HepG2 (cell line): ENCODE measurements around the gene GLB1L. TPM values are rescaled to one million over a fixed set of nuclear protein-coding genes. Genes with fewer than 3 reads are reported as not detected.

ENCODE experiments used
- ARNT ChIP-seq: fragments of 450-650 bp; IDR thresholded peaks from 2 replicates; pipeline ENCODE4 v1.6.1; 2017
- FOXM1 ChIP-seq: sonication (generic); formaldehyde crosslinking; IDR thresholded peaks from 2 replicates; pipeline ENCODE4 v1.5.0; 2020; ENCODE audit warnings: missing genetic modification reagents
- HOMEZ ChIP-seq: IDR thresholded peaks from 2 replicates; pipeline ENCODE4 v1.6.1; 2016; ENCODE audit warnings: low read depth
- IKZF5 ChIP-seq: IDR thresholded peaks from 2 replicates; pipeline ENCODE4 v1.6.1; 2018; ENCODE audit warnings: missing genetic modification reagents, mild to moderate bottlenecking, missing compliant biosample characterization
- MAFF ChIP-seq: IDR thresholded peaks from 2 replicates; pipeline ENCODE4 v1.6.1; 2011; ENCODE audit warnings: low read depth, low read length, improper control_type of control experiment
- MLXIP ChIP-seq: sonication (generic); formaldehyde crosslinking; IDR thresholded peaks from 2 replicates; pipeline ENCODE4 v1.9.0; 2021; ENCODE audit warnings: missing genetic modification reagents, borderline replicate concordance
- RCOR2 ChIP-seq: IDR thresholded peaks from 2 replicates; pipeline ENCODE4 v1.6.1; 2016; ENCODE audit warnings: missing biosample characterization, missing genetic modification reagents
- STAG1 ChIP-seq: sonication (generic); formaldehyde crosslinking; IDR thresholded peaks from 2 replicates; pipeline ENCODE4 v1.4.0; 2020; ENCODE audit warnings: missing genetic modification reagents
- ZBTB44 ChIP-seq: sonication (generic); formaldehyde crosslinking; IDR thresholded peaks from 2 replicates; pipeline ENCODE4 v1.4.0; 2020; ENCODE audit warnings: missing genetic modification reagents
- ZNF616 ChIP-seq: sonication (generic); formaldehyde crosslinking; IDR thresholded peaks from 2 replicates; pipeline ENCODE4 v1.5.0; 2020; ENCODE audit warnings: low read depth, mild to moderate bottlenecking, missing genetic modification reagents
- ZNF678 ChIP-seq: sonication (generic); formaldehyde crosslinking; IDR thresholded peaks from 2 replicates; pipeline ENCODE4 v1.4.0; 2020; ENCODE audit warnings: mild to moderate bottlenecking, missing genetic modification reagents
- ZNF713 ChIP-seq: sonication (generic); formaldehyde crosslinking; IDR thresholded peaks from 2 replicates; pipeline ENCODE4 v1.4.0; 2020; ENCODE audit warnings: mild to moderate bottlenecking, missing genetic modification reagents
- ZNF768 ChIP-seq: sonication (generic); formaldehyde crosslinking; IDR thresholded peaks from 2 replicates; pipeline ENCODE4 v1.4.0; 2020; ENCODE audit warnings: missing genetic modification reagents
- polyA plus RNA-seq, 8 experiments: library from polyadenylated mRNA; depleted of rRNA in 3 of 8; stranded (reverse) in 7 of 8; unstranded in 1 of 8; fragments of >200 nt; fragmentation: Illumina TruSeq in 4 of 8; extraction: Trizol in 4 of 8; gene quantifications; 2 replicates each; pipeline versions ENCODE4 v1.2.1 to v1.2.3, GENCODE V29; 2011 to 2016; ENCODE audit warnings: low read depth in 4 of 8, missing spikeins in 1 of 8, mixed read lengths in 1 of 8; ENCODE audit not compliant: insufficient read depth in 1 of 8
- total RNA-seq, 5 experiments: library from RNA; depleted of rRNA; stranded (reverse); fragments of >200 nt; fragmentation: Illumina TruSeq; extraction: Trizol; gene quantifications; 2 replicates each; pipeline ENCODE4 v1.2.3, GENCODE V29; 2016; ENCODE audit warnings: low read depth in 1 of 5

The GLB1L gene
- total and polyA plus RNA-seq, 2 of the 13 experiments (the other 11 are each of a cell fraction or from before 2014, with no cell fraction given): 6.8 to 7.3 TPM

- TF ChIP-seq MLXIP (no peak), ZNF768 (CRISPR knock-in tag) (peak; percentile 57; the same call in 1 of the 2 replicates), ARNT (no peak), ZNF713 (no peak), FOXM1 (CRISPR knock-in tag) (no peak), IKZF5 (CRISPR knock-in tag) (peak; percentile 88), STAG1 (CRISPR knock-in tag) (0 out of 2 replicates have a peak, but pooled peaks have one; percentile 5), ZNF616 (peak; percentile 74; the same call in 1 of the 2 replicates), MAFF (no peak), ZNF678 (no peak), RCOR2 (CRISPR knock-in tag) (no peak), ZBTB44 (CRISPR knock-in tag) (no peak; the same call in 1 of the 2 replicates), HOMEZ (CRISPR knock-in tag) (no peak)
These were observed 34.1 kb upstream of the GLB1L start, which contains the start of gene DNAJB2 (continued) for GRCh38 chr2:219279151-219279915.
